GM23338 (cell line): ENCODE measurements around the gene NOS2.
"Not testable (repeated sequence)": the region's sequence is repeated elsewhere in the genome, so short reads cannot be mapped to it uniquely, and the experiment has no call there.

Experiments
- CTCF ChIP-seq, 2 experiments: fragments of 200-600 bp in 1 of 2; sonication (generic) in 1 of 2; conservative IDR thresholded peaks; 2 replicates each; pipeline versions ENCODE4 v1.5.1 to v1.6.1; 2016 to 2017; ENCODE audit warnings: antibody characterized with exemption in 2 of 2, low read depth in 2 of 2, mild to moderate bottlenecking in 2 of 2, moderate library complexity in 1 of 2
- EZH2 ChIP-seq: fragments of 200-600 bp; sonication (generic); IDR thresholded peaks from one replicate; pipeline ENCODE4 v1.8.0; 2017; ENCODE audit warnings: antibody characterized with exemption, mild to moderate bottlenecking, low read depth; ENCODE audit not compliant: unreplicated experiment
- NANOG ChIP-seq: IDR thresholded peaks from 2 replicates; pipeline ENCODE4 v1.6.1; 2016; ENCODE audit warnings: antibody characterized with exemption, borderline replicate concordance
- REST ChIP-seq: IDR thresholded peaks from one replicate; pipeline ENCODE4 v1.6.1; 2018; ENCODE audit warnings: antibody characterized with exemption; ENCODE audit not compliant: unreplicated experiment
- STAT1 ChIP-seq: IDR thresholded peaks from one replicate; pipeline ENCODE4 v1.6.1; 2016; ENCODE audit warnings: antibody characterized with exemption; ENCODE audit not compliant: unreplicated experiment

- not testable (repeated sequence) for TF ChIP-seq EZH2; NANOG; CTCF (conservative IDR thresholded peaks at IDR 0.05; ENCODE audit: low read depth in 2 of 2); REST; STAT1
These were observed 39.5 kb upstream of the NOS2 start for GRCh38 chr17:27839571-27840405.
